Body of pancreas (tissue), 4 donors: ENCODE measurements around the gene ACTN1. TPM values are rescaled to one million over a fixed set of nuclear protein-coding genes. Genes with fewer than 3 reads are reported as not detected.

Experiments used
- ATAC-seq: fragments of 150-250 bp; one replicate; pipeline ENCODE4 v1.9.1; 2016
- DNase-seq, 4 donors: peaks; one replicate each; pipeline ENCODE4 v3.0.0-alpha.2; 2019
- H3K27ac ChIP-seq, 4 donors: fragments of 200-600 bp; sonication (generic); 1 replicate in 3 of 4; 2 replicates in 1 of 4; pipeline versions ENCODE4 v1.5.1 to v1.6.1; 2016 to 2019; ENCODE audit warnings: mild to moderate bottlenecking in 1 of 4, mixed read lengths in 1 of 4, moderate library complexity in 1 of 4
- H3K27me3 ChIP-seq, 2 donors: fragments of 200-600 bp; sonication (generic); one replicate each; pipeline ENCODE4 v1.6.0; 2016; ENCODE audit warnings: mild to moderate bottlenecking in 1 of 2
- H3K36me3 ChIP-seq, 2 donors: fragments of 200-600 bp; sonication (generic); replicated peaks in 1 of 2; 2 replicates each; pipeline ENCODE4 v1.5.1; 2016; ENCODE audit warnings: low read depth in 2 of 2; ENCODE audit not compliant: insufficient read depth in 1 of 2
- H3K4me1 ChIP-seq: fragments of 200-600 bp; sonication (generic); one replicate; pipeline ENCODE4 v1.6.0; 2016
- H3K4me3 ChIP-seq, 2 donors: fragments of 200-600 bp; sonication (generic); 1 replicate in 1 of 2; 2 replicates in 1 of 2; pipeline ENCODE4 v1.5.1; 2016 to 2019
- H3K9me3 ChIP-seq, 3 donors: fragments of 200-600 bp; sonication (generic); 1 replicate in 2 of 3; 2 replicates in 1 of 3; pipeline ENCODE4 v1.5.1; 2016
- POLR2A ChIP-seq, 3 donors: fragments of 450-650 bp; IDR thresholded peaks; one replicate each; pipeline ENCODE4 v1.6.1; 2016; ENCODE audit warnings: antibody characterized with exemption in 3 of 3, mild to moderate bottlenecking in 2 of 3
- WGBS, 2 donors: methylation state at CpG; one replicate each; pipeline ENCODE4 v1.1.5; 2017; 5-methylcytosine and 5-hydroxymethylcytosine counted together
- intact Hi-C: fragments of 100-400 bp; cut with DNase I; formaldehyde crosslinking; loops from one replicate; pipeline ENCODE4 v1.15.1; 2023
- total RNA-seq, 2 donors: library from RNA; depleted of rRNA; stranded (reverse); fragments of >200 nt; gene quantifications; one replicate each; pipeline ENCODE4 v1.1.0, GENCODE V29; 2016
- TF ChIP-seq, protein P1 (sequence below), 7 experiments: fragments of 450-650 bp in 4 of 7; fragments of 200-600 bp in 3 of 7; sonication (generic) in 3 of 7; IDR thresholded peaks; one replicate each; pipeline ENCODE4 v1.5.1; 2016 to 2019; ENCODE audit warnings: antibody characterized with exemption in 7 of 7

The ACTN1 gene
- total RNA-seq, 2 donors from 2014 or later, result 84.8 to 93.6 TPM

DNA sequence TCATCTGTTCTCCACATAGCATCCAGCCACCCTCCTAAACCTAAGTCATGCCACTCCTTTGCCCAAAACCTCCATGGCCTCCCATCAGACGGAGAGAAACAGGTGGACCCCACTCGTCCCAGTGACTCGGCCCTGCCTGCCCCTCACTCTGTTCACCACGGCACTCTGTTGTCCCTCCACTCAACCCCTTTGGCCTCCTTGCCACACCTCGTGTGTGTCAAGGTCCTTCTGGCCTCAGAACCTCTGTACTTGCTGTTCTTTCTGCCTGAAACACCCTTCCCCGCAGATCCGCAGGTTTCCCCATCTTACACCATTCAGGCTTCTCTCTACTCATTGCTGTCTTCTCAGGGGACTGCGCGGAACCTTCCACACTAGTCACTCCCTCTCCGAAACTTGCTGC lies 24.5 kb upstream of the ACTN1 start:
- H3K9me3 ChIP-seq, result no peaks in the 10 kb centered on the region
- no peak overlapping the region for H3K4me3 ChIP-seq
- H3K27me3 ChIP-seq, result no peaks in the 10 kb centered on the region
- no peaks in the 10 kb centered on the region for H3K4me1 ChIP-seq
- intact Hi-C loops, result no loop called here
- DNase-seq (no peak), ATAC-seq (no peak)
- no peak for TF ChIP-seq POLR2A (IDR thresholded peaks at IDR 0.05)
- TF ChIP-seq, protein P1, sequence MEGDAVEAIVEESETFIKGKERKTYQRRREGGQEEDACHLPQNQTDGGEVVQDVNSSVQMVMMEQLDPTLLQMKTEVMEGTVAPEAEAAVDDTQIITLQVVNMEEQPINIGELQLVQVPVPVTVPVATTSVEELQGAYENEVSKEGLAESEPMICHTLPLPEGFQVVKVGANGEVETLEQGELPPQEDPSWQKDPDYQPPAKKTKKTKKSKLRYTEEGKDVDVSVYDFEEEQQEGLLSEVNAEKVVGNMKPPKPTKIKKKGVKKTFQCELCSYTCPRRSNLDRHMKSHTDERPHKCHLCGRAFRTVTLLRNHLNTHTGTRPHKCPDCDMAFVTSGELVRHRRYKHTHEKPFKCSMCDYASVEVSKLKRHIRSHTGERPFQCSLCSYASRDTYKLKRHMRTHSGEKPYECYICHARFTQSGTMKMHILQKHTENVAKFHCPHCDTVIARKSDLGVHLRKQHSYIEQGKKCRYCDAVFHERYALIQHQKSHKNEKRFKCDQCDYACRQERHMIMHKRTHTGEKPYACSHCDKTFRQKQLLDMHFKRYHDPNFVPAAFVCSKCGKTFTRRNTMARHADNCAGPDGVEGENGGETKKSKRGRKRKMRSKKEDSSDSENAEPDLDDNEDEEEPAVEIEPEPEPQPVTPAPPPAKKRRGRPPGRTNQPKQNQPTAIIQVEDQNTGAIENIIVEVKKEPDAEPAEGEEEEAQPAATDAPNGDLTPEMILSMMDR (IDR thresholded peaks at IDR 0.05), result no peak
- H3K27ac ChIP-seq, result no peak overlapping the region
- H3K36me3 ChIP-seq, result no peaks in the 10 kb centered on the region
- WGBS, 2 donors, result 78 to 84% methylated on average over 10 of the region's 10 CpGs

DNA sequence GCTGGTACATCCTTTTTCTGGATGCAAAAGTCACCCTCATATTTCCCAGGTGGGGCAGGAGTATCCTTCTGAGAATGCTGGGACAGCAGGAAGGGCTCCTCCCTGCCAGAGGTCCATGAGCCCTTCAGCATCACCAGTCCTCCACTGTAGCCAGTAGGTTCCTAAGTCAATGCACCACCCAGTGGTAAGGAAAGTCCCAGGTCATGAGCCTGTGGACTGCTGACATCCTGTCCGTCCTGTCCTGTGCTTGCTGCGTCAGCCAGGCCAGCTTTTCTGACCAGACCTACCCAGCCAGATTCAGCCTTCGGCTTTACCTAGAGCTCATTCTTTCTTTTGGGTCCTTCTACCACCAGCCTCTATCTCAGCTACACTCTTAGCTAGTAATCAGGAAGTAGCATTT lies 23.0 kb upstream of the ACTN1 start:
- WGBS, 2 donors, result 37 to 39% methylated on average over 3 of the region's 3 CpGs
- intact Hi-C loops, result no loop called here

DNA sequence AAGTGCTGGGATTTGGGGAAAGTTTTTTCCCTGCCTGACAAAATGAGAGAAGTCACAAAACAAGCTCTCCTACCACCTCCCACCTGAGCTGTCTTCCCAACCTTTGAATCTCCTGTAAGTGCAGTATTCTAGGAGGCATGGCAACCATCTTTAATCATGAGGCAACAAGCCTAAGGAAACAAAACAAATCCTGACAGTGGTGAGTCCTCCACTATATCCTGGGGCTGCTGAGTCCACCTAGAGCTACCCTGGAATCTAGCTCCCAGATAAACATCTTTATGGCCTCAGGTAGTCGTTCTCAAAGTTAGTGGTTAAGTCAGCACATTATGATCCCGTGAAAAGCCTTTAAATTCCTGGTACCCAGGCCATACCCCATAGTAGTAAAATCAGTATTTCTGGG lies 22.3 kb upstream of the ACTN1 start:
- no peak for ATAC-seq
- no peaks in the 10 kb centered on the region for H3K9me3 ChIP-seq
- H3K36me3 ChIP-seq, result no peaks in the 10 kb centered on the region
- no peak overlapping the region for H3K27ac ChIP-seq
- intact Hi-C loops, result no loop called here
- WGBS, 2 donors, result 84 to 88% methylated on average over 2 of the region's 2 CpGs
- H3K27me3 ChIP-seq, result no peaks in the 10 kb centered on the region
- no peak for DNase-seq
- no peak for TF ChIP-seq POLR2A (IDR thresholded peaks at IDR 0.05)
- TF ChIP-seq, protein P1 (IDR thresholded peaks at IDR 0.05), result no peak
- H3K4me1 ChIP-seq, result no peaks in the 10 kb centered on the region
- H3K4me3 ChIP-seq, result no peak overlapping the region

More for the DNA sequence above, 23.0 kb upstream of the ACTN1 start:
- H3K27ac ChIP-seq, result no peak overlapping the region
- no peaks in the 10 kb centered on the region for H3K4me1 ChIP-seq
- H3K9me3 ChIP-seq, result no peaks in the 10 kb centered on the region
- DNase-seq (peak; percentile 46 to 67 (median 62)), ATAC-seq (peak; percentile 81)
- H3K36me3 ChIP-seq, result no peaks in the 10 kb centered on the region
- no peak overlapping the region for H3K4me3 ChIP-seq
- H3K27me3 ChIP-seq, result no peaks in the 10 kb centered on the region
- TF ChIP-seq, protein P1 (IDR thresholded peaks at IDR 0.05), result peak; percentile 10 to 70 (median 51)
- TF ChIP-seq POLR2A (IDR thresholded peaks at IDR 0.05), result no peak

DNA sequence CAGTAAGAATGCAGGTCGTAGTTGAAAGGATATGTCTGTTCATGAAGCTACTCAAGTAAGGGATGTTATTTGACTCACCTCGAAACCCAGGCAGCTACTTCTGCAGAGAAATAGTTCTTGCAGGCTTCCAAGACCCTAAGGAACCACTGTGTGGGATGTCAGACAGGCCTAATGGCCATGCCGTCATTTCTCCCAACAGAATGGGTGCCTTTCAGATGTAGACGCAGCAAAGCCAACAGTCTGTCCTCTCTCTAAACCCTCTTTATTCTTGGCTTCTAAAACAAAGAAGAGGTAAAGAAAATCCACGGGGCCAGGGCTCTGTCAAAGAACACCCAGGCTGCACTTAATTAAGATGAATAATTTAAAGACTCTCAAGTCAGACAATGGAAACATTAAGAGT lies 19.0 kb upstream of the ACTN1 start:
- DNase-seq, result no peak
- intact Hi-C loops, result no loop called here
- no peaks in the 10 kb centered on the region for H3K4me1 ChIP-seq
- no peak for ATAC-seq
- H3K9me3 ChIP-seq, result no peaks in the 10 kb centered on the region
- no peaks in the 10 kb centered on the region for H3K27me3 ChIP-seq
- H3K4me3 ChIP-seq, result no peak overlapping the region
- TF ChIP-seq POLR2A (IDR thresholded peaks at IDR 0.05), result no peak
- TF ChIP-seq, protein P1 (IDR thresholded peaks at IDR 0.05), result no peak
- H3K36me3 ChIP-seq, result no peaks in the 10 kb centered on the region
- 79 to 82% methylated on average over 5 of the region's 5 CpGs for WGBS, 2 donors
- no peak overlapping the region for H3K27ac ChIP-seq

DNA sequence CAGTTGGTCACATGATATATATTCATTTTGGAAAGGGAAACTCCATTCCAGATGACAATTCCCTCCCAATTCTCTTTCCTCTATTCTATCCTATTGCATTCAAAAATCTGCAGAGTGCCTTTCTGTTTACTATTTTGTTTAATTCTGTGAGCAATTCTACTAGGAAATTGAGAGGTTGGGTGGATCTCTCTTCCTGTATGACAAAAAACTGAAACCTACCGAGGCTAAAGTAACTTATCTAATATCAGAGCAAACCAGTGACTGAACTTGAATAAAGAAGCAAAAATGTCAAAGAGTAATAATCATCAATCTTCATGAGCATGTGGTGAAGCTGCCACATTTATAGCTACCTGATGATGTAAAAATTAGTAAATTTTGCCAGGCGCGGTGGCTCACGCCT lies 16.6 kb upstream of the ACTN1 start:
- intact Hi-C loops, result no loop called here

More for the DNA sequence above, 16.6 kb upstream of the ACTN1 start:
- ATAC-seq (no peak), DNase-seq (no peak)
- H3K36me3 ChIP-seq, result no peaks in the 10 kb centered on the region
- H3K27ac ChIP-seq, result no peak overlapping the region
- H3K9me3 ChIP-seq, result no peaks in the 10 kb centered on the region
- H3K4me3 ChIP-seq, result no peak overlapping the region
- TF ChIP-seq, protein P1 (IDR thresholded peaks at IDR 0.05), result no peak
- H3K4me1 ChIP-seq, result no peaks in the 10 kb centered on the region
- WGBS, 2 donors, result 83 to 91% methylated on average over 4 of the region's 4 CpGs
- H3K27me3 ChIP-seq, result no peaks in the 10 kb centered on the region
